ENCODE data around the gene C16orf74.

- no peak for TF ChIP-seq CTCF (IDR thresholded peaks at IDR 0.05)
- TF ChIP-seq POLR2A (IDR thresholded peaks at IDR 0.05): no peak
These were observed 76.1 kb downstream of the C16orf74 start for GRCh38 chr16:85674828-85675227.
